T-helper 22 cell (primary cell): Measurements from ENCODE around the gene SEPTIN6.
"Not testable (repeated sequence)": the region's sequence is repeated elsewhere in the genome, so short reads cannot be mapped to it uniquely, and the experiment has no call there.

Source experiments
- DNase-seq: peaks from one replicate; pipeline ENCODE4 v3.0.0-alpha.2; 2020; ENCODE audit warnings: low read depth

The SEPTIN6 gene

GRCh38 chrX:119690921-119691716 is 1.8 kb downstream of the SEPTIN6 start:
- DNase-seq: peak; percentile 46

- peak; percentile 43 for DNase-seq
These were observed 4.1 kb downstream of the SEPTIN6 start for GRCh38 chrX:119688911-119689321.

- no peak for DNase-seq
These were observed 5.1 kb downstream of the SEPTIN6 start for GRCh38 chrX:119687661-119688413.

GRCh38 chrX:119686087-119686691 is 6.8 kb downstream of the SEPTIN6 start:
- DNase-seq: no peak

- DNase-seq: peak; percentile 49
These were observed 7.5 kb downstream of the SEPTIN6 start for GRCh38 chrX:119685225-119686066.

GRCh38 chrX:119684916-119685224 is 8.1 kb downstream of the SEPTIN6 start:
- DNase-seq: no peak

GRCh38 chrX:119684312-119684711 is 8.7 kb downstream of the SEPTIN6 start:
- DNase-seq: peak; percentile 54

- peak; percentile 40 for DNase-seq
These were observed 10.7 kb downstream of the SEPTIN6 start for GRCh38 chrX:119682019-119682989.

GRCh38 chrX:119677654-119677981 is 15.3 kb downstream of the SEPTIN6 start:
- DNase-seq: no peak

- DNase-seq: no peak
These were observed 15.9 kb downstream of the SEPTIN6 start for GRCh38 chrX:119676949-119677653.

GRCh38 chrX:119673336-119673735 is 19.6 kb downstream of the SEPTIN6 start:
- DNase-seq: no peak

GRCh38 chrX:119672426-119672825 is 20.5 kb downstream of the SEPTIN6 start:
- no peak for DNase-seq

- DNase-seq: no peak
These were observed 23.4 kb downstream of the SEPTIN6 start for GRCh38 chrX:119669424-119670037.

- no peak for DNase-seq
These were observed 25.7 kb downstream of the SEPTIN6 start for GRCh38 chrX:119667111-119667878.

- DNase-seq: not testable (repeated sequence)
These were observed 28.1 kb downstream of the SEPTIN6 start for GRCh38 chrX:119664877-119665276.

GRCh38 chrX:119661486-119661885 is 31.5 kb downstream of the SEPTIN6 start:
- no peak for DNase-seq

GRCh38 chrX:119659522-119659921 is 33.4 kb downstream of the SEPTIN6 start:
- DNase-seq: no peak

GRCh38 chrX:119655125-119655524 is 37.8 kb downstream of the SEPTIN6 start:
- peak; percentile 72 for DNase-seq

- DNase-seq: peak; percentile 53
These were observed 38.8 kb downstream of the SEPTIN6 start for GRCh38 chrX:119654112-119654531.
